ENCODE results near the gene EGLN2.
"Not testable (repeated sequence)": the region's sequence is repeated elsewhere in the genome, so short reads cannot be mapped to it uniquely, and the experiment has no call there.

Gene EGLN2

GRCh38 chr19:40798683-40799557 is at the start of gene EGLN2:
Gene EGLN2 (plus strand): TSS chr19:40799191. CDS start chr19:40800573, 1,382 bp downstream.
- peak; percentile 99 for DNase-seq

GRCh38 chr19:40750058-40750873 is 48.7 kb upstream of the EGLN2 start, which contains the start of gene ACTMAP:
Gene ACTMAP (minus strand): TSS chr19:40750477. CDS start chr19:40749803, 674 bp downstream.
- peak; percentile 99 for DNase-seq

GRCh38 chr19:40750874-40751537 is 48.0 kb upstream of the EGLN2 start, which contains the start of gene SNRPA:
Gene SNRPA (plus strand): TSS chr19:40751203. CDS start chr19:40751409, 206 bp downstream.
- peak; percentile 91 for DNase-seq

GRCh38 chr19:40752257-40752781 is 46.7 kb upstream of the EGLN2 start:
- no peak for DNase-seq

GRCh38 chr19:40754611-40755247 is 44.3 kb upstream of the EGLN2 start:
- no peak for DNase-seq

GRCh38 chr19:40755248-40755624 is 43.8 kb upstream of the EGLN2 start:
- DNase-seq = no peak

GRCh38 chr19:40755791-40756190 is 43.2 kb upstream of the EGLN2 start:
- no peak for DNase-seq

- DNase-seq = no peak
Observed at GRCh38 chr19:40756502-40757110, 42.4 kb upstream of the EGLN2 start.

GRCh38 chr19:40758491-40758890 is 40.5 kb upstream of the EGLN2 start:
- DNase-seq = no peak

GRCh38 chr19:40759352-40759751 is 39.6 kb upstream of the EGLN2 start:
- DNase-seq = no peak

GRCh38 chr19:40762754-40763470 is 36.1 kb upstream of the EGLN2 start:
- DNase-seq = no peak

GRCh38 chr19:40763526-40763925 is 35.5 kb upstream of the EGLN2 start:
- no peak for DNase-seq

GRCh38 chr19:40763963-40764362 is 35.0 kb upstream of the EGLN2 start:
- no peak for DNase-seq

GRCh38 chr19:40766385-40766784 is 32.6 kb upstream of the EGLN2 start:
- DNase-seq = not testable (repeated sequence)

GRCh38 chr19:40768869-40769268 is 30.1 kb upstream of the EGLN2 start:
- no peak for DNase-seq

- not testable (repeated sequence) for DNase-seq
Observed at GRCh38 chr19:40771101-40771862, 27.7 kb upstream of the EGLN2 start.

- DNase-seq = no peak
Observed at GRCh38 chr19:40774916-40775631, 23.9 kb upstream of the EGLN2 start, which contains the start of gene MIA. Gene MIA (plus strand): TSS chr19:40775521. CDS start chr19:40775543, 22 bp downstream.

GRCh38 chr19:40775632-40776022 is 23.4 kb upstream of the EGLN2 start:
- DNase-seq = no peak

- DNase-seq = no peak
Observed at GRCh38 chr19:40776364-40776763, 22.6 kb upstream of the EGLN2 start.
